GM12892 (cell line): ENCODE results near the gene GARNL3.

Experiments
- POLR2A ChIP-seq: IDR thresholded peaks from 2 replicates; pipeline ENCODE4 v1.6.1; 2011; ENCODE audit warnings: low read depth, low read length, control low read depth
- POLR2AphosphoS5 ChIP-seq: IDR thresholded peaks from 2 replicates; pipeline ENCODE4 v1.6.1; 2011; ENCODE audit warnings: low read depth, low read length, control low read depth
- TAF1 ChIP-seq: IDR thresholded peaks from 2 replicates; pipeline ENCODE4 v1.6.1; 2011; ENCODE audit warnings: low read depth, mild to moderate bottlenecking, control low read depth, low read length, borderline replicate concordance

GRCh38 chr9:127281891-127282290 lies 17.3 kb downstream of the GARNL3 start:
- TF ChIP-seq POLR2AphosphoS5 (no peak), POLR2A (no peak), TAF1 (no peak)
